ENCODE data around the gene CLIC1. TPM values are rescaled to one million over a fixed set of nuclear protein-coding genes. Genes with fewer than 3 reads are reported as not detected.

The CLIC1 gene
- polyA plus RNA-seq, 1 donor: 486 TPM

GRCh38 chr6:31739639-31740396 lies 3.5 kb upstream of the CLIC1 start, which contains the start of gene MSH5:
Gene MSH5 (plus strand): TSS chr6:31740005. CDS start chr6:31740467, 462 bp downstream.
- Histone ChIP-seq H3K36me3 (ENCODE audit: control insufficient read depth, insufficient read depth, low read length) (peaks cover 4% of the 10 kb centered on the region), H3K4me3 (ENCODE audit: low read length) (peak within 1 kb of the TSS; percentile 59), H3K4me1 (ENCODE audit: control insufficient read depth, insufficient read depth, low read length) (peaks cover 25% of the 10 kb centered on the region), H3K9me3 (ENCODE audit: control insufficient read depth, low read depth, low read length) (no peaks in the 10 kb centered on the region), H3K27me3 (ENCODE audit: control insufficient read depth, insufficient read depth, low read length) (no peaks in the 10 kb centered on the region), H3K27ac (ENCODE audit: low read length) (peak within 1 kb of the TSS; percentile 96)
- 0% methylated on average over 2 of the region's 58 CpGs for WGBS (ENCODE audit: insufficient coverage, low lambda C conversion rate)
- peak; percentile 99 to 100 for DNase-seq

DNA sequence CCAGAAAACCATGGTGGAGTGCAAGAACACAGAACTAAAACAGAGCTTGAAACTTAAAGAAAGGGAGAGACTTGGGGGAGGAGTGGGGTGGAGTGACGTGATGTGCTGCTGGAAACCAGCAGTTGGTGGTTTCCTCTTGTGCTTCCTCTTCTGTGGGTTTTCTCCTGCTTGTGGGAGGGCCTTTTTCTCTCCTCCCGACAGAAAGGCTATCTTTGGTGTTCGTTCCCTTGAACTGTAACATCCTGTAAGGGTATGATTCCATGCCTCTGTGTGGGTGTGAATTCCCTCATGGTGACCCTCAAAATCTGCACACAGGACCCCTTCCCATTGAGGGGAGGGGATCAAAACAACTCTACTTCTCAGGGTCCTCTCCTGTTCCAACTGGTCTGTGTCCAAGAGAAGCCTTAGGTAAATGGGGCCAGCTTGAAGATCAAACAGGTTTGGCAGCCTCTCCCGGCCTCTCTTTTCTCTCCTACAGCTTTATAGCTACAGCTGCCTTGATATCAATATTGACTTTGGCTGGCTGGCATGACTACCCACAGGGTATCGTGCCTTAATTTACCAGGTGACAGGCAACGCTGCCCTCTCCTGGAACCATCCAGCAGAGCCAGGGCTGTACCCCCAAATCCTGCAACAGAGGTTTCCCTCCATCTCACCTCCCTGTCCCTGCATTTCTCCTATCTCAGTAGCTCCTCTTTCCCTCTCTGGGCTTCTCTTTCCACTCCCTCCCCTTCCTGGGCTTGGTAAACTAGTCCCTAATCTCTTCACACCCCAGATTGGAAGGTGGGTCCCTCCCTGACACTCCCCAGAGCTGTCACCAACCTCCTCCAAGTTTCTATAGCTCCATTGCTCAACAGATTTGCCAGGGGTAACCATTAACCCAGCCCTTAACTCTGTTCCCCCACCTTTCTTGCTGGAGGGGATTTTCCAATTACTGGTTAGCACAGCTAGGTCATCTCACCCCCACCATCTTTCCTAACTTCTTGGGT lies 2.0 kb upstream of the CLIC1 start:
- DNase-seq: peak; percentile 96 to 99

DNA sequence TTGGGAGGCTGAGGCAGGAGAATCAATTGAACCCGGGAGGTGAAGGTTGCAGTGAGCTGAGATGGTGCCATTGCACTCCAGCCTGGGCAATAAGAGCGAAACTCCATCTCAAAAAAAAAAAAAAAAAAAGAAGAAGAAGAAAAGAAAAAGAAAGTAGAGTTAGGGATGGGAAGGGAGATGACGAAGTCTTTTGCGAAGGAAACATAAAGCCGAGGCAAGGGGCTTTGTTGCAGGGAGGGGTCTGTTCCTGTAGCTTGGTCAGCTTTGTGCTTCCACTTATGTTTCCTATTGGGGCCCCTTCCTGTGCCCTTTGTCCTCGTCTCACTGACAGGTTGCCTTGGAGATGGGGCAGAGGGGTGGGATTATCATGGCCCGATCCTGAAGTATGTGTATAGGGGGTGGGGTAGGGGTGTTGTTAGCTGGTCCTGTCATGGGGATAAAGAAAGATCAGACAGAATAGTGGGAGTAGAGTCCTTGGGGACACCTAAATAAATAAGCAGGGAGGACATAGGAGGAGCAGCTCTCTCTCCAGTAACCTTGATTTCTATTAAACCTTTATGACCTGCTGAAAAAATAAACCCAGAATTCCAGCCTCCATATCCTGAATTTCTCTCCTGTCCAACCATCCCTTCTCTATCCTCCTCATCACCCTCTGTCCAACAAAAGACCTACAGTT lies 1.1 kb upstream of the CLIC1 start:
- peaks cover 23% of the 10 kb centered on the region for H3K36me3 ChIP-seq (ENCODE audit: control insufficient read depth, insufficient read depth, low read length)
- H3K9me3 ChIP-seq (ENCODE audit: control insufficient read depth, low read depth, low read length): no peaks in the 10 kb centered on the region
- no CpG with 5 or more reads among the region's 7 CpGs for WGBS (ENCODE audit: insufficient coverage, low lambda C conversion rate)
- no peaks in the 10 kb centered on the region for H3K27me3 ChIP-seq (ENCODE audit: control insufficient read depth, insufficient read depth, low read length)
- peak; percentile 91 to 97 for DNase-seq
- peak overlapping the region; percentile 87 for H3K4me3 ChIP-seq (ENCODE audit: low read length)
- H3K27ac ChIP-seq (ENCODE audit: low read length): peak overlapping the region; percentile 96
- peaks cover 35% of the 10 kb centered on the region for H3K4me1 ChIP-seq (ENCODE audit: control insufficient read depth, insufficient read depth, low read length)

More for the DNA sequence above, 2.0 kb upstream of the CLIC1 start:
- H3K27ac ChIP-seq (ENCODE audit: low read length): peak overlapping the region; percentile 96
- H3K9me3 ChIP-seq (ENCODE audit: control insufficient read depth, low read depth, low read length): no peaks in the 10 kb centered on the region
- WGBS (ENCODE audit: insufficient coverage, low lambda C conversion rate): no CpG with 5 or more reads among the region's 6 CpGs
- H3K4me1 ChIP-seq (ENCODE audit: control insufficient read depth, insufficient read depth, low read length): peaks cover 35% of the 10 kb centered on the region
- H3K4me3 ChIP-seq (ENCODE audit: low read length): peak overlapping the region; percentile 12
- H3K27me3 ChIP-seq (ENCODE audit: control insufficient read depth, insufficient read depth, low read length): no peaks in the 10 kb centered on the region
- H3K36me3 ChIP-seq (ENCODE audit: control insufficient read depth, insufficient read depth, low read length): peaks cover 16% of the 10 kb centered on the region

DNA sequence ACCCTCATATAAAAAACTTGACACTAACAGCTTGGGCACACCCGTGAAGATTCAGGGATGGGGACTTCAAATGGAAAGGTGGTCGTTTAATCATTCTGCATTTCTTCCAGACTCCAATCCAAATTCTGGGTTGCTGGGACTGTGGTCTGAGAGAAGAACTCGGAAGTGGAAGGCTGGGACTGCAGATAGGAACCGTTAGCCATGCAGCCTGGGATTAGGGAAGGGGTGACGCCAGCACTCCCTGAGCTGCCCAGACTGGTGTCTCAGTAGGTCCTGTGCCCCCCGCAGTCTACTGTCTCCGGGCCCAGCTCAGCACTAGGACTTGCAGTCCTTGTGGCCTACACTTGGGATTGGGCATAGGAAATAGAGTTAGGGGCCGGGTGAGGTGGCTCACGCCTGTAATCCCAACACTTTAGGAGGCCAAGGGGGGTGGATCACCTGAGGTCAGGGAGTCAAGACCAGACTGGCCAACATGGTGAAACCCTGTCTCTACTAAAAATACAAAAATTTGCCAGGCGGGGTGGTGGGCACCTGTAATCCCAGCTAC lies 511 bp upstream of the CLIC1 start:
- Histone ChIP-seq H3K9me3 (ENCODE audit: control insufficient read depth, low read depth, low read length) (no peaks in the 10 kb centered on the region), H3K4me1 (ENCODE audit: control insufficient read depth, insufficient read depth, low read length) (peaks cover 35% of the 10 kb centered on the region), H3K4me3 (ENCODE audit: low read length) (peak overlapping the region; percentile 87), H3K27ac (ENCODE audit: low read length) (peak overlapping the region; percentile 96), H3K27me3 (ENCODE audit: control insufficient read depth, insufficient read depth, low read length) (no peaks in the 10 kb centered on the region), H3K36me3 (ENCODE audit: control insufficient read depth, insufficient read depth, low read length) (peaks cover 28% of the 10 kb centered on the region)
- no CpG with 5 or more reads among the region's 10 CpGs for WGBS (ENCODE audit: insufficient coverage, low lambda C conversion rate)
- DNase-seq: peak in 1 of 2 donors; percentile 44

GRCh38 chr6:31734821-31735406 lies 1.4 kb downstream of the CLIC1 start:
- Histone ChIP-seq H3K9me3 (ENCODE audit: control insufficient read depth, low read depth, low read length) (no peaks in the 10 kb centered on the region), H3K36me3 (ENCODE audit: control insufficient read depth, insufficient read depth, low read length) (peaks cover 41% of the 10 kb centered on the region), H3K4me3 (ENCODE audit: low read length) (peak overlapping the region; percentile 87), H3K4me1 (ENCODE audit: control insufficient read depth, insufficient read depth, low read length) (peaks cover 33% of the 10 kb centered on the region), H3K27me3 (ENCODE audit: control insufficient read depth, insufficient read depth, low read length) (no peaks in the 10 kb centered on the region), H3K27ac (ENCODE audit: low read length) (peak overlapping the region; percentile 96)
- peak; percentile 72 to 86 for DNase-seq
- 3% methylated on average over 7 of the region's 18 CpGs for WGBS (ENCODE audit: insufficient coverage, low lambda C conversion rate)

DNA sequence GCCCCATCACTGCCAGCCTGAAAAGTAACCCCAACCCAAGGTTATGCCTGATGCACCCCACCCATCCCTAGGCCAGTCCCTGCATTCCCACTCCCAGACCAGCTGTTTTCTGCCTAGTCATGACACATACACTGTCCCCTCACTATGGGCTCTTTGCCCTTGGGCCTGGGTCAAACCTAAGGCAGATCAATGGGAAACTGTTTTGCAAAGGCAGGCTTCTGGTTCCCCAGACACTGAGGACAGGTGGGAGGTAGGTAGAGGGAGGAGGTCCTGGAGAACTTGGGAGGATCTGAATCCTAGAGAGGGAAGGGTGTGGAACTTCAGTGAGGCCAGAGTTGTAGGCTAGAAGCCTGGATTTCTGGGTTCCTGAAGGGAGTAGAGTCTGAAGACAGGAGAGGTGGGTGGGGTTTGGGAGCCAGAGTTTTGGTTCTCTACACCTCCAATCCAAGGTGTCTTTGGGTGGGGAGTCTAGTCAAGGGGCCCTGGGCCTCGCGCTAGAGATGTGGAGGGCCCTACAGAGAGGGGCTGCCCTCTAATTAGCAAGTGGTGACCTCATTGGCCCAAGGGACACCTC lies 2.0 kb downstream of the CLIC1 start:
- H3K9me3 ChIP-seq (ENCODE audit: control insufficient read depth, low read depth, low read length): no peaks in the 10 kb centered on the region
- peak overlapping the region; percentile 87 for H3K4me3 ChIP-seq (ENCODE audit: low read length)
- no peak for DNase-seq
- H3K27ac ChIP-seq (ENCODE audit: low read length): peak overlapping the region; percentile 96
- H3K4me1 ChIP-seq (ENCODE audit: control insufficient read depth, insufficient read depth, low read length): peaks cover 33% of the 10 kb centered on the region
- peaks cover 41% of the 10 kb centered on the region for H3K36me3 ChIP-seq (ENCODE audit: control insufficient read depth, insufficient read depth, low read length)
- H3K27me3 ChIP-seq (ENCODE audit: control insufficient read depth, insufficient read depth, low read length): no peaks in the 10 kb centered on the region
- WGBS (ENCODE audit: insufficient coverage, low lambda C conversion rate): no CpG with 5 or more reads among the region's 2 CpGs

GRCh38 chr6:31733734-31734133 lies 2.6 kb downstream of the CLIC1 start:
- Histone ChIP-seq H3K27ac (ENCODE audit: low read length) (peak overlapping the region; percentile 96), H3K36me3 (ENCODE audit: control insufficient read depth, insufficient read depth, low read length) (peaks cover 41% of the 10 kb centered on the region), H3K9me3 (ENCODE audit: control insufficient read depth, low read depth, low read length) (no peaks in the 10 kb centered on the region), H3K4me1 (ENCODE audit: control insufficient read depth, insufficient read depth, low read length) (peaks cover 30% of the 10 kb centered on the region), H3K4me3 (ENCODE audit: low read length) (peak overlapping the region; percentile 87), H3K27me3 (ENCODE audit: control insufficient read depth, insufficient read depth, low read length) (no peaks in the 10 kb centered on the region)
- WGBS (ENCODE audit: insufficient coverage, low lambda C conversion rate): no CpG with 5 or more reads among the region's 4 CpGs
- no peak for DNase-seq

DNA sequence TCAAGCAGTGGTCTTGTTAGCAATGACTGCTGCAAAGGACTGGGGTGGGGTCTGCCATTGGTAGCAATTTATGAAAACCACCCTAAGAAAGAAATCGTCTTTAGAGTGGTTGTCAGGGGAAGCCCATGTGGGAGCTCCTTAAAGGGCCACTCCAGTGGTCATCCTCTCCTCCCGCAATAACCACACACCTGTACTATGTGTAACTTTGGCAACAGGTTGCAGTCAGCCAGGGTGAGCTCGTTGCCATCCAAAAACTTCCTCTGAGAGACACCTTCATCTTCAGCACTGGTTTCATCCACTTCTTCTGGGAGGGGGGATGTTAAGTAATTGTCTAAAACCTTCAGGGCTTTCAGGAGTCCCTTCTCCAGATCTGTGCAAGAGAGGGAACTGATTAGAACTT lies 4.3 kb downstream of the CLIC1 start:
- Histone ChIP-seq H3K4me3 (ENCODE audit: low read length) (no peak overlapping the region), H3K9me3 (ENCODE audit: control insufficient read depth, low read depth, low read length) (no peaks in the 10 kb centered on the region), H3K36me3 (ENCODE audit: control insufficient read depth, insufficient read depth, low read length) (peaks cover 52% of the 10 kb centered on the region), H3K27me3 (ENCODE audit: control insufficient read depth, insufficient read depth, low read length) (no peaks in the 10 kb centered on the region), H3K27ac (ENCODE audit: low read length) (no peak overlapping the region), H3K4me1 (ENCODE audit: control insufficient read depth, insufficient read depth, low read length) (peaks cover 34% of the 10 kb centered on the region)
- DNase-seq: no peak
- no CpG with 5 or more reads among the region's 3 CpGs for WGBS (ENCODE audit: insufficient coverage, low lambda C conversion rate)

DNA sequence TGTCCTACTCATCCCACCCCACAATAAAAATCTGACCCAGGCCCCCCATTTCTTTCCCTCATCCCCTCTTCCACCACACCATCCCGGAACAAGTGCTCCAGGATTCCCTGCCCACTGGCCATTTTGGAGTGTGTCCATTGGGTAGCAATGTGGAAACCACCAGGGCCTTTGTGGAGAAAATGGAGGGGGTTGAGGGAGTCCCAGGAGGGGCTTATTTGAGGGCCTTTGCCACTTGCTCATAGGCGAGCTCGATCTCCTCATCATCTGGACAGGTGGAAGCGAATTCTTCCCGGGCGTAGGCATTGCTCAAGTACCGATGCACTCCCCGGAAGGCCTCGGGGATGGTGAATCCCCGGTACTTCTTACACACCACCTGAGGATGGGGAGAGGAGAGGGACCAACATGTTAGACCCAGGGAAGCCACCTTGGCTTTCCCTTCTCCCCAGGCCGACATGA lies 5.7 kb downstream of the CLIC1 start:
- Histone ChIP-seq H3K9me3 (ENCODE audit: control insufficient read depth, low read depth, low read length) (no peaks in the 10 kb centered on the region), H3K4me3 (ENCODE audit: low read length) (peak overlapping the region; percentile 96), H3K27me3 (ENCODE audit: control insufficient read depth, insufficient read depth, low read length) (no peaks in the 10 kb centered on the region), H3K27ac (ENCODE audit: low read length) (peak overlapping the region; percentile 99), H3K36me3 (ENCODE audit: control insufficient read depth, insufficient read depth, low read length) (peaks cover 65% of the 10 kb centered on the region), H3K4me1 (ENCODE audit: control insufficient read depth, insufficient read depth, low read length) (peaks cover 30% of the 10 kb centered on the region)
- no peak for DNase-seq
- no CpG with 5 or more reads among the region's 11 CpGs for WGBS (ENCODE audit: insufficient coverage, low lambda C conversion rate)
